CD4-positive, alpha-beta T cell (primary cell): Measurements from ENCODE around the gene TAGLN2. TPM values are rescaled to one million over a fixed set of nuclear protein-coding genes. Genes with fewer than 3 reads are reported as not detected.

Source experiments
- ATAC-seq: fragments of 200-7000 bp; cut with Tn5 transposase; one replicate; pipeline ENCODE4 v1.10.0; 2022; ENCODE audit warnings: mild to moderate bottlenecking; ENCODE audit not compliant: poor library complexity
- CTCF ChIA-PET: fragments of 350-600 bp; sonication (Branson Sonifier 250); formaldehyde crosslinking; loops from one replicate; lab custom pipeline; 2021; ENCODE audit warnings: antibody characterized with exemption, inconsistent platforms; lab: Charles Lee
- POLR2A ChIA-PET: fragments of 350-600 bp; sonication (Branson Sonifier 250); formaldehyde crosslinking; loops from one replicate; lab custom pipeline; 2021; ENCODE audit warnings: antibody characterized with exemption, inconsistent platforms; lab: Charles Lee
- DNase-seq, 14 experiments: peaks; one replicate each; pipeline ENCODE4 v3.0.0-alpha.2; 2013 to 2020; ENCODE audit warnings: mixed read lengths in 2 of 14
- H3K27ac ChIP-seq, 2 donors: one replicate each; pipeline versions ENCODE4 v1.5.1 to v1.7.0; 2013; ENCODE audit warnings: low read length in 2 of 2, low read depth in 1 of 2, mild to moderate bottlenecking in 1 of 2
- H3K27me3 ChIP-seq, 2 experiments: 1 replicate in 1 of 2; 2 replicates in 1 of 2; pipeline versions ENCODE4 v1.6.1 to v1.7.0; 2013; ENCODE audit warnings: low read length in 2 of 2, control low read depth in 1 of 2, mild to moderate bottlenecking in 1 of 2, moderate library complexity in 1 of 2; ENCODE audit not compliant: insufficient read depth in 2 of 2, control insufficient read depth in 1 of 2
- H3K36me3 ChIP-seq: one replicate; pipeline ENCODE4 v1.6.1; 2013; ENCODE audit warnings: low read length, control low read depth; ENCODE audit not compliant: insufficient read depth
- H3K4me1 ChIP-seq: one replicate; pipeline ENCODE4 v1.6.1; 2013; ENCODE audit warnings: low read length, control low read depth; ENCODE audit not compliant: insufficient read depth
- H3K4me3 ChIP-seq: one replicate; pipeline ENCODE4 v1.5.1; 2013; ENCODE audit warnings: mild to moderate bottlenecking, low read length, moderate library complexity
- H3K9me3 ChIP-seq, 2 experiments: 1 replicate in 1 of 2; 2 replicates in 1 of 2; pipeline versions ENCODE4 v1.6.1 to v1.7.0; 2013; ENCODE audit warnings: low read length in 2 of 2, mild to moderate bottlenecking in 2 of 2, control low read depth in 1 of 2, moderate library complexity in 1 of 2; ENCODE audit not compliant: control insufficient read depth in 1 of 2, insufficient read depth in 1 of 2
- H3K27ac Mint-ChIP-seq: one replicate; pipeline ENCODE4 v1.8.0; 2020; ENCODE audit warnings: mixed read lengths
- H3K27me3 Mint-ChIP-seq: one replicate; pipeline ENCODE4 v1.8.0; 2021; ENCODE audit warnings: mixed read lengths
- H3K36me3 Mint-ChIP-seq: one replicate; pipeline ENCODE4 v1.8.0; 2021; ENCODE audit warnings: low read depth, mixed read lengths
- H3K4me1 Mint-ChIP-seq: one replicate; pipeline ENCODE4 v1.8.0; 2021; ENCODE audit warnings: low read depth, mixed read lengths
- H3K4me3 Mint-ChIP-seq: one replicate; pipeline ENCODE4 v1.8.0; 2020; ENCODE audit warnings: mild to moderate bottlenecking, mixed read lengths
- H3K9me3 Mint-ChIP-seq: one replicate; pipeline ENCODE4 v1.8.0; 2020; ENCODE audit warnings: mixed read lengths
- CTCF ChIP-seq: fragments of 200-600 bp; IDR thresholded peaks from one replicate; pipeline ENCODE4 v1.8.0; 2022; ENCODE audit warnings: antibody characterized with exemption, mild to moderate bottlenecking
- intact Hi-C, 2 experiments: fragments of 100-400 bp; cut with DNase I in 1 of 2; cut with micrococcal nuclease in 1 of 2; formaldehyde crosslinking; loops; one replicate each; pipeline versions ENCODE4 v1.15.1 to v1.9.0; 2023 to 2025; cut with DNase I, micrococcal nuclease
- microRNA-seq: library from miRNA; unstranded; fragments of <30 nt; microRNA quantifications from one replicate; pipeline ENCODE4 v1.2.0, GENCODE V29; 2021; ENCODE audit warnings: borderline microRNAs expressed, borderline replicate concordance
- total RNA-seq, 174 experiments: library from RNA in 2 of 174; stranded (reverse) in 2 of 174; gene quantifications; one replicate each; pipeline ENCODE4 v1.2.3 and lab custom pipeline; 2021 to 2026

The TAGLN2 gene
- total RNA-seq, 2 experiments from 2014 or later: 301 to 311 TPM

GRCh38 chr1:159868766-159869165 is 56.5 kb downstream of the TAGLN2 start:
- intact Hi-C loops: no loop called here
- Histone ChIP-seq H3K4me3 (no peak overlapping the region), H3K9me3 (no peaks in the 10 kb centered on the region), H3K4me1 (peaks cover 6% of the 10 kb centered on the region), H3K27me3 (no peaks in the 10 kb centered on the region), H3K36me3 (no peaks in the 10 kb centered on the region), H3K27ac (no peak overlapping the region)
- ATAC-seq (no peak), DNase-seq (no peak)
- TF ChIP-seq CTCF: no peak
- Mint-ChIP-seq H3K36me3 (no peaks in the 10 kb centered on the region), H3K9me3 (no peaks in the 10 kb centered on the region), H3K27me3 (peaks cover 3% of the 10 kb centered on the region), H3K27ac (no peak overlapping the region), H3K4me1 (peaks cover 12% of the 10 kb centered on the region), H3K4me3 (no peak overlapping the region)
- CTCF ChIA-PET: no interaction called here
- POLR2A ChIA-PET: no interaction called here

Small RNA genes within 50 kb of the gene (microRNA-seq; reads per million reads assigned to microRNA genes)
- not detected for gene MIR4259

Other genes starting within 250 kb of the TAGLN2 start
- not detected for gene CRP, start 210.9 kb downstream of the TAGLN2 start, total RNA-seq
- gene DUSP23, start 144.5 kb downstream of the TAGLN2 start, total RNA-seq: 1 to 10 TPM; 3.9 to 6.0 TPM
- gene FCRL6, start 123.1 kb downstream of the TAGLN2 start, total RNA-seq: under 1 TPM; 0.28 to 0.52 TPM
- under 1 TPM in 1 of 2 experiments, not detected in 1; 0.34 TPM for gene SLAMF8, start 98.6 kb downstream of the TAGLN2 start, total RNA-seq
- gene VSIG8, start 62.9 kb downstream of the TAGLN2 start, total RNA-seq: not detected
- 1 to 10 TPM; 8.4 to 9.0 TPM for gene CFAP45, start 25.3 kb downstream of the TAGLN2 start, total RNA-seq
- not detected for gene IGSF9, start 20.1 kb upstream of the TAGLN2 start, total RNA-seq
- not detected for gene SLAMF9, start 28.7 kb upstream of the TAGLN2 start, total RNA-seq
- gene PIGM, start 106.5 kb upstream of the TAGLN2 start, total RNA-seq: 1 to 10 TPM; 2.1 to 2.2 TPM
- not detected for gene KCNJ10, start 144.7 kb upstream of the TAGLN2 start, total RNA-seq
- not detected for gene KCNJ9, start 156.0 kb upstream of the TAGLN2 start, total RNA-seq
- gene IGSF8, start 173.1 kb upstream of the TAGLN2 start, total RNA-seq: 10 to 100 TPM; 33.1 to 33.7 TPM
- not detected for gene ATP1A2, start 190.3 kb upstream of the TAGLN2 start, total RNA-seq
- under 1 TPM in 1 of 2 experiments, not detected in 1; 0.22 TPM for gene ATP1A4, start 226.1 kb upstream of the TAGLN2 start, total RNA-seq